Rectal smooth muscle tissue (tissue), 1 donor: ENCODE data around the gene PLEKHH2.
A peak's percentile ranks its signal among the peaks of the same experiment; 100 is the strongest.
"Not testable (repeated sequence)": the region's sequence is repeated elsewhere in the genome, so short reads cannot be mapped to it uniquely, and the experiment has no call there.

Experiments
- H3K27ac ChIP-seq: one replicate; pipeline ENCODE4 v1.7.0; 2013; ENCODE audit warnings: low read depth, low read length, inconsistent platforms
- H3K27me3 ChIP-seq: one replicate; pipeline ENCODE4 v1.7.0; 2013; ENCODE audit warnings: low read length; ENCODE audit not compliant: control insufficient read depth, insufficient read depth
- H3K36me3 ChIP-seq: one replicate; pipeline ENCODE4 v1.7.0; 2013; ENCODE audit warnings: low read length; ENCODE audit not compliant: control insufficient read depth, insufficient read depth
- H3K4me1 ChIP-seq: one replicate; pipeline ENCODE4 v1.7.0; 2013; ENCODE audit warnings: low read length; ENCODE audit not compliant: control insufficient read depth, insufficient read depth
- H3K4me3 ChIP-seq: one replicate; pipeline ENCODE4 v1.7.0; 2013; ENCODE audit warnings: low read length
- H3K9ac ChIP-seq: one replicate; pipeline ENCODE4 v1.7.0; 2013; ENCODE audit warnings: low read length

Gene PLEKHH2

DNA sequence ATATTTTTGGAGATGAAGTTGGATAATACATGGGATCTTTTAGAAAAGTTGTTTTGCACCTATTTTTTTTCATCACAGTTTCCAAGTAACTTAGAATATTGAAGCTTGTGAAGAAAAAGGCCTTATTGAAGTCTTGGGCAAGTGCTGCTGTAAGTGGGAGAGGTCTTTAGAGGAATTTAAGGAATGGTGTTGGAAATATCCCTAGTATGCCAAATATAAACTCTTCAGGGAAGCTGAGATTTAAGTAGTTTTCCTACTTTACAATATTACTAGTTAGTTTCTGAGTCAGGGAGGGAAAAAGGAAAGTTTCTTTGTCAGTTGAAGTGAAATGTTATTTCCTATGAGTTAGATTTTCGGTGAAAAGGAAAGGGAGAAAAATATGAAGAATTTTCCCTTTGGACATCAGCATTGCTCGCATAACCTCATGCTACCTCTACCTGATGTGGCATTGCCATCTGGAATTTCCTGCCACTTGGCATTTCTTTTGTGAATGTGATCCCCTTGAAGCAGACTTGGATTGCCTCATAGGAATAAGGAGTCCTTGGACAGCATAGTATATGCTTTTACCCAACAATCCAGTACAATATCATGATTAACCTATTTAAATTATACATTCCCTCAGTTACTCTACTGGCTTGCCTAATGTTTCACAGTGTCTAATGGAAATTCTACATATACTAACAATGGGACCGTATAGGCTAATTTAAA is 12.1 kb downstream of the PLEKHH2 start:
- H3K27ac ChIP-seq: peak overlapping the region; percentile 14
- no peak overlapping the region for H3K4me3 ChIP-seq
- H3K27me3 ChIP-seq: no peaks in the 10 kb centered on the region
- no peak overlapping the region for H3K9ac ChIP-seq
- no peaks in the 10 kb centered on the region for H3K36me3 ChIP-seq
- H3K4me1 ChIP-seq: peaks cover 4% of the 10 kb centered on the region

DNA sequence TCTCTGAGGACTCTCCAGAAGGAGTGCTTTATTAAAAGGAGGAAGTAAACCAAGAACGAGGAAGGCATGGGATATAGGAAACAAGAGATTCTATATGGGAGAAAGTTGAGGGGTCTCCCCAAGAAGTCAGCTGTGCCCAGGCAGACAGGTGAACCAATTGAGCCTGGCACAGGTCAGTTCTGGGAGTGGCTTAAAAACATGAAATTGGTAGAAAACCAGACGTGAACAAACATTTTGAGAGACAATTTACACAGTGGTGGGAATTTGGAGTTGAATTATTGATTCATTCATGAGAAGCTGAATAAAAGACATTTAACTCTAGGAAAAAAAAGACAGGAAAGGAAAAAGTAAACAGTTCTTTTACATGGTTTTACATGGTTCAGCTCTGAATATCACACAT is 16.4 kb downstream of the PLEKHH2 start:
- Histone ChIP-seq H3K27ac (no peak overlapping the region), H3K4me1 (no peaks in the 10 kb centered on the region), H3K36me3 (no peaks in the 10 kb centered on the region), H3K9ac (no peak overlapping the region), H3K27me3 (no peaks in the 10 kb centered on the region), H3K4me3 (no peak overlapping the region)

DNA sequence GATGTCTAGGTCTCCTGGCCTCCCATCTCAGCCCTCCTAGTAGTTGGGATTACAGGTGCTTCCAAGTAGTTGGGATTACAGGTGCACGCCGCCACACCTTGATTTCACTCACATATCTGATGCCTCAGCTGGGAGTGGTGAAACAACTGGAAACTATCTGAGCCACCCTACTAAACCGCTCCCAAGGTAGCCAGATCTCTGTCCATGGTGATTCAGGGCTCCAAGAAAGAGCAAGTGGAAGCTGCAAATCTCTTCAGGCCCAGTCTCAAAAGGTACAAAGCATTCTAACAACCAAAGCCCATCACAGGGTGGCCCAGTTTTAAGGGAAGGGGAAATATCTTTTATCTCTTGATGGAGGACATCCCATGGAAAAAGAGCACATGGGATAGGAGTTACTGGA is 20.2 kb downstream of the PLEKHH2 start:
- Histone ChIP-seq H3K27me3 (no peaks in the 10 kb centered on the region), H3K36me3 (no peaks in the 10 kb centered on the region), H3K4me3 (no peak overlapping the region), H3K4me1 (no peaks in the 10 kb centered on the region), H3K9ac (no peak overlapping the region), H3K27ac (no peak overlapping the region)

DNA sequence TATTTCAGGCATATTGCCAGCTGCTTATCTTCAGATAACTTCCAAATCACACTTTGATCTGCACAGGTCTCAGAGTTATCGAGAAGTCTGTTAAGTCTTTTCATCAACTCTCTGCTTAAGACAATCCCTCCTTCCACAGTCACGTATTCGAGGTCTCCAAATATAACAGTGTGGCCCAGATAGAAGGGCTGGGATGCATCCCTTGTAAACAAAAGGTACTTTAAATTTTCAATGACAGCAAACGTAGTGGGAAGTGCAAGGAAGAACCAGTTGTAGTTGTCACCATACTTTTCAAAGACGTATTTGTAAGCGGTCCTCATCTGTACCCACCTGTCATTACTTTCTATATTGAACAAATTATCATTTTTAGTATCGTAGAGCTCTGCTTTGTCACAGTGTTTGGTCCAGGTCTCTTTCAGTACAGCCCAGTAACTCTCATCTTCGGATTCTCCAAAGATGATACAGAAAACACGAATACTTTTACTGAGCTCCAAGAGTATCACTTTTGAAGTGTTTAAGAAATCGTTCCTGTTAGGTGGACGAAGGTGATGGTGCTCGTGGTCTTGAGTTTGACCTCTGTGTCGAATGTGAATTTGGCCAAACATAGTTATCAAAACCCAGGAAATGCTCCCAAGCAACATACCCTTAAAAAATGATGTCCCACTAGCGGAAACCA is 38.7 kb downstream of the PLEKHH2 start:
- Histone ChIP-seq H3K4me3 (peak overlapping the region; percentile 79), H3K36me3 (no peaks in the 10 kb centered on the region), H3K4me1 (peaks cover 11% of the 10 kb centered on the region), H3K9ac (peak overlapping the region; percentile 65), H3K27ac (peak overlapping the region; percentile 92), H3K27me3 (no peaks in the 10 kb centered on the region)

DNA sequence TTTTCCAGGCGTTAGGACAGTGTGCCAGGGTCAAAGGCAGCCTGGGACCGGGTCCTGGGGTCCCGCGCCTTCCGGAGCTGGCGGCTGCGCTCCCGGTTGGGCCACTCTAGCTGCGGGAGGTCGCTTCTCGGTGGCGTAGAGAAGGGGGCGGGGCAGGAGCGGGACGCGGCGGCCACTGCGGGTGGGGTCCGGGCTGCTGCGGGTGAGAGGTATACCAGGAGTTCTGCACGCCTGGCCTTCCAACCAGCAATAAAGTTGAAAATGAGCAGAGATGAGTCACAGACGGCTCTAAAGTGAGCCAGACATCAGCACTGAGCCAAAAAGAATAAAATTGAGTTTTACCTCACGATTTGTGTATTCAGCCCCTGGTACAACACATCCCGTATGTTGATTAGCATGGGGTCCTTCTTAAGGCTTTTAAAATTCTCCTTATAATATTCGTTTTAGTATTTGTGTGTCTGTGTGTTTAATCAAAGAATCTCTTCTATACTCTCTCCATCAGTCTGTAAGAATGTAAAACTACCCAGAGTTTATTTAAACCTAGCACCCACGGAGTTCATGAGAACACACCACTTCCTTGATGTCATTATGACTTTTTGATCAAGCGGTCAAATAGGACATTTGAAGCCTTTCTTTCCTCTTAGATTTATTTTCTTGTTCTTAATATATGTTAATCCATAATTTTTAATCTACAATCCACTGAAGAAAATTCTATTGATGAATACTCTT is 39.4 kb downstream of the PLEKHH2 start, which contains the start of gene C1GALT1C1L:
C1GALT1C1L (minus strand) TSS at position 108 of the 729 bp plus-strand sequence; CDS start at position 1, 107 bp downstream.
- H3K27ac ChIP-seq: peak within 1 kb of the TSS; percentile 92
- H3K4me3 ChIP-seq: peak within 1 kb of the TSS; percentile 79
- no peaks in the 10 kb centered on the region for H3K27me3 ChIP-seq
- H3K9ac ChIP-seq: peak within 1 kb of the TSS; percentile 65
- peaks cover 11% of the 10 kb centered on the region for H3K4me1 ChIP-seq
- no peaks in the 10 kb centered on the region for H3K36me3 ChIP-seq

DNA sequence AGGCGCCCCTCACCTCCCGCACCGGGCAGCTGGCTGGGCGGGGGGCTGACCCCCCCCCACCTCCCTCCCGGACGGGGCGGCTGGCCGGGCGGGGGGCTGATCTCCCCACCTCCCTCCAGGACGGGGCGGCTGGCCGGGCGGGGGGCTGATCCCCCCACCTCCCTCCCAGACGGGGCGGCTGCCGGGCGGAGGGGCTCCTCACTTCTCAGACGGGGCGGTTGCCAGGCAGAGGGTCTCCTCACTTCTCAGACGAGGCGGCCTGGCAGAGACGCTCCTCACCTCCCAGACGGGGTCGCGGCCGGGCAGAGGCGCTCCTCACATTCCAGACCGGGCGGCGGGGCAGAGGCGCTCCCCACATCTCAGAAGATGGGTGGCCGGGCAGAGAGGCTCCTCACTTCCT is 40.7 kb downstream of the PLEKHH2 start:
- H3K4me3 ChIP-seq, H3K27ac ChIP-seq, H3K27me3 ChIP-seq: not testable (repeated sequence)

DNA sequence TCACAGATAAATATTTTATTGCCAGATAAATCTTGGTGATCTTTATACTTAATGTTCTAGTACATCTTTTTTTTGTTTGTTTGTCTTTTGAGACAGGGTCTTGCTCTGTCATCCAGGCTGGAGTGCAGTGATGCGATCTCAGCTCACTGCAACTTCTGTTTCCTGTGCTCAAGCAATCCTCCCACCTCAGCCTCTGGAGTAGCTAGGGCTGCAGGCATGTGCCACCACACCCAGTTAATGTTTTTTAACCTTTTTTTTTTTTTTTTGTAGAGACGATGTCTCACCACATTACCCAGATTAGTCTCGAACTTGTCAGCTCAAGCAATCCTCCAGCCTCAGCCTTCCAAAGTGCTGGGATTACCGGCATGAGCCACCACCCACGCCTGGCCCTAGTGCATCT is 48.3 kb downstream of the PLEKHH2 start:
- H3K27me3 ChIP-seq: no peaks in the 10 kb centered on the region
- H3K27ac ChIP-seq: no peak overlapping the region
- H3K4me1 ChIP-seq: peaks cover 3% of the 10 kb centered on the region
- no peak overlapping the region for H3K4me3 ChIP-seq
- H3K9ac ChIP-seq: no peak overlapping the region
- H3K36me3 ChIP-seq: no peaks in the 10 kb centered on the region

More for the DNA sequence above, 40.7 kb downstream of the PLEKHH2 start:
- peaks cover 11% of the 10 kb centered on the region for H3K4me1 ChIP-seq
- H3K36me3 ChIP-seq, H3K9ac ChIP-seq: not testable (repeated sequence)

DNA sequence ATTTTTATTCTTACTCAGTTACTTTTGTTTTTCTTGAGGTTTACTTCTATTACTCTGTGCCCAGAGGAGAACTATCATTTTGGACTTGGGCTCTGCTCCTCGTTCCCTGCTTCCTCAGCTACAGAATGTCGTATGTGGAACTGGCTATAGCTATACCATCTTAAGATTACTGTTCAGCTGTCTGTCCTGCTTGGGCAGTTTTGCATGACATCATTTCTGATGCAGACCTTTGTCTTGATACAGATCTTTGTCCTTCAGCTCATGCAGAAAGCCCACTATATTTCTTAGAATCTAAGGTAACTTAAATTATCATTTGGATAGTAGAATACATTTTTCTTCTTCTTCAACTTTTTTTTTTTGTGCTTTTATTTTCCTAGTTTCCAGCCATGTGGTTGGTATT is 52.9 kb downstream of the PLEKHH2 start:
- Histone ChIP-seq H3K4me3 (no peak overlapping the region), H3K9ac (no peak overlapping the region), H3K36me3 (no peaks in the 10 kb centered on the region), H3K27me3 (no peaks in the 10 kb centered on the region), H3K27ac (no peak overlapping the region), H3K4me1 (no peaks in the 10 kb centered on the region)

DNA sequence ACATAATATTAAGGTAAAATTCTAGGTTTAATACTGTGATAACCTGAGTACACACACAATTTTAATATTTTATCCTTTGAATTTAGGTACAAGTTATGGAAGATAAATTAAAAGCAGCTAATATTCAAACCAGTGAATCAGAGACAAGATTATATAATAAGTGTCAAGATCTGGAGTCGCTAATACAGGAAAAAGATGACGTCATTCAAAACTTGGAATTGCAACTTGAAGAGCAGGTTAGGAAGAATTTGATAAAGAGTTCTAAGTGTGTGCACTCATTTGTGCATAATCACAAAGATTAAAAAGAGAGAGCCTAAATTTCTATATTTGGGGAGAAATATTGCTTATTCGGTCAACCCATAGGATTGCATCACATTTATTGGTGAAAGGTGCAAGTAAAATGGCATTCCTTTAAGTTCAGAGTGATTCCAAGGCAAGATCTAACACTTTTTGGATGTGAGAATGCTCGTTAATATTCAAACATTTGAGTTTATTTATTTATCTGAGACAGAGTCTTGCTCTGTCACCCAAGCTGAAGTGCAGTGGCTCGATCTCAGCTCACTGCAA is 55.5 kb downstream of the PLEKHH2 start:
- no peak overlapping the region for H3K9ac ChIP-seq
- no peaks in the 10 kb centered on the region for H3K36me3 ChIP-seq
- H3K27me3 ChIP-seq: no peaks in the 10 kb centered on the region
- no peak overlapping the region for H3K4me3 ChIP-seq
- no peaks in the 10 kb centered on the region for H3K4me1 ChIP-seq
- no peak overlapping the region for H3K27ac ChIP-seq

DNA sequence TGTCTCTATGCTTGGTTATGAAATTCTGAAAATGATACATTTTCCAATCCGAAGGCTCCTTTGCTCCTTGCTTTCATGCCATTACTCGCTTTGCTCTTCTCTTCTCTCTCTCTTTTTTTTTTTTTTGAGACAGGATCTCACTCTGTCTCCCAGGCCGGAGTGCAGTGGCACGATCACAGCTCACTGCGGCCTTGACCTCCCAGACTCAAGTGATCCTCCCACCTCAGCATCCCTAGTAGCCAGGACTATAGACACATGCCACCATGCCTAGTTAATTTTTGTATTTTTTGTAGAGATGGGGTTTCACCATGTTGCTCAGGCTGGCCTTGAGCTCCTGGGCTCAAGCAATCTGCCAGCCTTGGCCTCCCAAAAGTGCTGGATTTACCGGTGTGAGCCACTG is 61.1 kb downstream of the PLEKHH2 start:
- not testable (repeated sequence) for H3K36me3 ChIP-seq, H3K27ac ChIP-seq, H3K4me3 ChIP-seq, H3K9ac ChIP-seq, H3K4me1 ChIP-seq, H3K27me3 ChIP-seq

DNA sequence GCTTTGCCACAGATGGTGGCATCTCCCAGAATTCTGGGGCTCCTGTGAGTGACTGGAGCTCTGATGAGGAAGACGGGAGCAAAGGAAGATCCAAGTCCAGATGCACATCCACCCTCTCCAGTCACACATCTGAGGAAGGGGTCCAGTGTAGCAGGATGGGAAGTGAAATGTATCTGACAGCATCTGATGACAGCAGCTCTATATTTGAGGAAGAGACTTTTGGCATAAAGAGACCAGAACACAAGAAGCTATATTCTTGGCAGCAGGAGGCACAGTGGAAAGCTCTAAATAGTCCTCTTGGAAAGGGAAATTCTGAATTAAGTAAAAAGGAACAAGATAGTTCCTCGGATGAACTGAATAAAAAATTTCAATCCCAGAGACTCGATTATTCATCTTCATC is 62.7 kb downstream of the PLEKHH2 start:
- no peaks in the 10 kb centered on the region for H3K4me1 ChIP-seq
- no peak overlapping the region for H3K4me3 ChIP-seq
- no peaks in the 10 kb centered on the region for H3K36me3 ChIP-seq
- no peak overlapping the region for H3K27ac ChIP-seq
- H3K27me3 ChIP-seq: no peaks in the 10 kb centered on the region
- no peak overlapping the region for H3K9ac ChIP-seq

DNA sequence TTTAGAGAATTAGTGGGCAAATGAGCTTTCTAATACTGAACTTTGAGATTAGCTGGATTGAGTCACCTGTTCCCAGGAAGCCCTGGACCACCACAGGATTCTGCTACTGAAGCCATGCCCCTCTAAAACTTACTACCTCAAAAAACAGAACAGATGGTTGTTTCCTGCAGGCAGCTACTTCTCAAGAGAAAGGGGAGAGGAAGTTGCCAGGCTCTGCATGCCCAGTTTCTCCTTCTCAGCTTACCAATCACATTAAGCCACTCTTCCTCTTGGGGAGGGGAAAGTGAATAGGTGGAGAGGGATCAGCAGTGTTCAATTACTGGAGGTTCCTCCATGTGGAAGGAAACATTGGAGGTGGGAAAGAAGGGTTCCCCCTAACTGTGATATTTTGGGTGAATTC is 64.1 kb downstream of the PLEKHH2 start:
- H3K4me3 ChIP-seq: no peak overlapping the region
- H3K27ac ChIP-seq: no peak overlapping the region
- H3K4me1 ChIP-seq: no peaks in the 10 kb centered on the region
- H3K27me3 ChIP-seq: no peaks in the 10 kb centered on the region
- no peak overlapping the region for H3K9ac ChIP-seq
- no peaks in the 10 kb centered on the region for H3K36me3 ChIP-seq
